ENCODE measurements around the gene PBLD.

Gene PBLD

DNA sequence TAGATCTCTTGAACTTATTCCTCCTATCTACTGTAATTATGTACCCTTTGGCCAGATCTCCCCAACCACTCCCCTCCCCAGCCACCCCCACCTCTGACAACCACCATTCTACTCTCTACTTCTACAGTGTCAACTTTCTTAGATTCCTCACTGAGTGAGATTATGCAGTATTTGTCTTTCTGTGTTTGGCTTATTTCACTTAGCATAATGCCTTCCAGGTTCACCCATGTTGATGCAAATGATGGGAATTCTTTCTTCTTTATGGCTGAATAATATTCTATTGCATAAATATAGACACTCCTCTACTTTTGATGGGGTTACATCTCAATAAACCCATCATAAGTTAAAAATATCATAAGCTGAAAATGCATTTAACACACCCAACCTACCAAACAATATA is 22.2 kb downstream of the PBLD start:
- H3K4me3 ChIP-seq (ENCODE audit: low read length) = no peak overlapping the region
- TF ChIP-seq CTCF (IDR thresholded peaks at IDR 0.05; ENCODE audit: insufficient read depth, low read depth, low read length, missing control alignments) = no peak
- DNase-seq (ENCODE audit: low read depth) = no peak

- DNase-seq (ENCODE audit: low read depth) = no peak
- H3K4me3 ChIP-seq (ENCODE audit: low read length) = no peak overlapping the region
- TF ChIP-seq CTCF (IDR thresholded peaks at IDR 0.05; ENCODE audit: insufficient read depth, low read depth, low read length, missing control alignments) = no peak
These were observed 26.9 kb downstream of the PBLD start for GRCh38 chr10:68305854-68306253.

DNA sequence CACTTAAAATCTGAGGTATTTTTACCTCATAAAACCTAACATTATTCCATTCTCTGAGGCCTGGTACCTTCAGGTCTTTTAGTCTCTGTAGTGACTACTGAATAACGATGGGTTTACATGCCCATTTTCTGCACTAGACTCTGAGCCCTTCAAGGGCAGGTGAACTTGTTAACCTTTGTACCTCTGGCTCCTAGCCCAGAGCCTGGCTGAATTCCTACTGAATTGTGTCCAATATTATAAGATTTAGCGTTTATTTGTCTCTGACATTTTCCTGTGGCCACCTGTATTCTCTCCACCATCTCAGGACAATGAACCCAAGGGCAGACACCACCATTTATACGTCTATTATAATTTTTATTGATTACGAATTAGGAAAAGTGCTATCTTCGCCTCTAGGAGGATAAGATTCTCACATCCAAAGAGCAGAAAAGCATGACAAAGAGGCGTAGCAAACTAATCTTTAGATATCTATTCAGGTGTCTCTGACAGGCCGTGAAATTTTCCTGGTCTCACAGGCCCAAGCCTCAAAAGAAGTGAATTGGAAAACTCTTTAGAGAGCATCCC is 28.8 kb downstream of the PBLD start:
- H3K4me3 ChIP-seq (ENCODE audit: low read length) = no peak overlapping the region
- no peak for DNase-seq (ENCODE audit: low read depth)
- no peak for TF ChIP-seq CTCF (IDR thresholded peaks at IDR 0.05; ENCODE audit: insufficient read depth, low read depth, low read length, missing control alignments)

GRCh38 chr10:68302871-68303270 is 29.9 kb downstream of the PBLD start:
- TF ChIP-seq CTCF (IDR thresholded peaks at IDR 0.05; ENCODE audit: insufficient read depth, low read depth, low read length, missing control alignments) = no peak
- no peak for DNase-seq (ENCODE audit: low read depth)
- H3K4me3 ChIP-seq (ENCODE audit: low read length) = no peak overlapping the region

DNA sequence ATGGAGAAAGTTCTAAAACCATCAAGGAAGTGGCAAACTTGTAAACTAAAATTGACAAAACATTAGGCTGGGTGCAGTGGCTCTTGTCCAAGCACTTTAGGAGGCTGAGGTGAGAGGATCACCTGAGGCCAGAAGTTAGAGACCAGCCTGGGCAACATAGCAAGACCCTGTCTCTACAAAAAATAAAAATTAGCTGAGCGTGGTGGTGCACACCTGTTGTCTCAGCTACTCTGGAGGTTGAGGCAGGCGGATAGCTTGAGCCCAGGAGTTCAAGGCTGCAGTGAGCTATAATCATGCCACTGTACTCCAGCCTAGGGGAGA is 30.3 kb downstream of the PBLD start:
- DNase-seq (ENCODE audit: low read depth) = no peak
- no peak overlapping the region for H3K4me3 ChIP-seq (ENCODE audit: low read length)
- no peak for TF ChIP-seq CTCF (IDR thresholded peaks at IDR 0.05; ENCODE audit: insufficient read depth, low read depth, low read length, missing control alignments)

GRCh38 chr10:68301790-68302502 is 30.8 kb downstream of the PBLD start:
- TF ChIP-seq CTCF (IDR thresholded peaks at IDR 0.05; ENCODE audit: insufficient read depth, low read depth, low read length, missing control alignments) = peak; percentile 52
- no peak overlapping the region for H3K4me3 ChIP-seq (ENCODE audit: low read length)
- peak; percentile 64 for DNase-seq (ENCODE audit: low read depth)

DNA sequence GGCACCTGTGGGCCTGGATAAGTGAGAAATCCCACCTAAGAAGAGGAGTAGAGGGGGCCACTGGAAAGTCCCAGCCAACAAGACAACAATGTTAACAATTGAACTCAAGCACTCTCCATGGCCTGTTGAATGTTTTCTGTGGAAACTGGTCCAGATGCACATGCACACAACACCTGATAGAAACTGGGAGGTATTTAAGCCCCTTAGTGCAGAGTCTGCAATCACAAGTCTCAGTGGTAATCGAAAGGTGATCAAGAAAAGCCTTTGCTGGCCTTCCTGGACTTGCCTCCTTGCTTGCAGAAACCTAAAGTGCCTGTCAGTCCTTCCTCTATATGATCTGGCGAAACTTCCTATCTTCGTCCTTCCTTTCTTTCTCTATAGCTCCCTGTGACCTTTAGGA is 31.4 kb downstream of the PBLD start:
- TF ChIP-seq CTCF (IDR thresholded peaks at IDR 0.05; ENCODE audit: insufficient read depth, low read depth, low read length, missing control alignments) = no peak
- H3K4me3 ChIP-seq (ENCODE audit: low read length) = no peak overlapping the region
- DNase-seq (ENCODE audit: low read depth) = no peak

Data from epithelial cell of esophagus (primary cell).